Spleen (tissue), 11 donors: ENCODE measurements around the gene ATP10D. TPM values are rescaled to one million over a fixed set of nuclear protein-coding genes. Genes with fewer than 3 reads are reported as not detected.
A peak's percentile ranks its signal among the peaks of the same experiment; 100 is the strongest.
"Not testable (repeated sequence)": the region's sequence is repeated elsewhere in the genome, so short reads cannot be mapped to it uniquely, and the experiment has no call there.

ENCODE experiments used
- DNase-seq: peaks from one replicate; pipeline ENCODE4 v3.0.0-alpha.2; 2020
- H3K27ac ChIP-seq, 8 donors: fragments of 200-600 bp; sonication (generic) in 7 of 8; 1 replicate in 4 of 8; 2 replicates in 4 of 8; pipeline versions ENCODE4 v1.5.0 to v1.8.0; 2016 to 2021; ENCODE audit warnings: inconsistent platforms in 4 of 8, mild to moderate bottlenecking in 4 of 8, moderate library complexity in 1 of 8
- H3K27me3 ChIP-seq, 7 donors: fragments of 200-600 bp; sonication (generic) in 6 of 7; replicated peaks in 1 of 7; 1 replicate in 4 of 7; 2 replicates in 3 of 7; pipeline versions ENCODE4 v1.5.0 to v1.8.0; 2016 to 2021; ENCODE audit warnings: inconsistent platforms in 3 of 7, mild to moderate bottlenecking in 1 of 7
- H3K36me3 ChIP-seq, 6 donors: fragments of 200-600 bp; sonication (generic) in 5 of 6; 1 replicate in 4 of 6; 2 replicates in 2 of 6; pipeline versions ENCODE4 v1.5.0 to v1.8.0; 2016 to 2021; ENCODE audit warnings: inconsistent platforms in 2 of 6
- H3K4me1 ChIP-seq, 6 donors: fragments of 200-600 bp; sonication (generic) in 5 of 6; 1 replicate in 3 of 6; 2 replicates in 3 of 6; pipeline versions ENCODE4 v1.5.0 to v1.8.0; 2016 to 2021; ENCODE audit warnings: inconsistent platforms in 3 of 6
- H3K4me3 ChIP-seq, 8 donors: fragments of 200-600 bp; sonication (generic) in 7 of 8; 1 replicate in 4 of 8; 2 replicates in 4 of 8; pipeline versions ENCODE4 v1.5.0 to v1.8.0; 2016 to 2021; ENCODE audit warnings: inconsistent platforms in 4 of 8, mild to moderate bottlenecking in 4 of 8, moderate library complexity in 2 of 8
- H3K9me3 ChIP-seq, 8 donors: fragments of 200-600 bp; sonication (generic) in 7 of 8; 1 replicate in 4 of 8; 2 replicates in 4 of 8; pipeline versions ENCODE4 v1.5.0 to v1.8.0; 2016 to 2021; ENCODE audit warnings: inconsistent platforms in 4 of 8
- CTCF ChIP-seq, 11 experiments: fragments of 200-600 bp in 7 of 11; fragments of 450-650 bp in 4 of 11; sonication (generic) in 4 of 11; IDR thresholded peaks in 8 of 11; conservative IDR thresholded peaks in 3 of 11; 1 replicate in 7 of 11; 2 replicates in 4 of 11; pipeline versions ENCODE4 v1.4.0 to v1.8.0; 2016 to 2021; ENCODE audit warnings: antibody characterized with exemption in 11 of 11, inconsistent platforms in 4 of 11, mild to moderate bottlenecking in 1 of 11
- POLR2A ChIP-seq, 3 donors: fragments of 450-650 bp; IDR thresholded peaks; one replicate each; pipeline ENCODE4 v1.5.1; 2017; ENCODE audit warnings: antibody characterized with exemption in 3 of 3, mild to moderate bottlenecking in 1 of 3
- POLR2AphosphoS5 ChIP-seq, 3 donors: sonication (generic); formaldehyde crosslinking; IDR thresholded peaks; one replicate each; pipeline ENCODE4 v1.5.1; 2017; ENCODE audit warnings: antibody characterized with exemption in 3 of 3
- WGBS, 5 donors: extraction: QIAGEN DNeasy Blood & Tissue Kit in 3 of 5; methylation state at CpG; one replicate each; pipeline versions ENCODE4 v1.1.5 to v1.1.7; 2013 to 2018; 5-methylcytosine and 5-hydroxymethylcytosine counted together
- intact Hi-C: fragments of 100-400 bp; cut with DNase I; formaldehyde crosslinking; loops from one replicate; pipeline ENCODE4 v1.15.0; 2023; ENCODE audit warnings: low total_unique reads
- polyA plus RNA-seq, 3 donors: library from polyadenylated mRNA; stranded (reverse); fragments of 200-250 nt; gene quantifications; one replicate each; pipeline ENCODE4 v1.2.1, GENCODE V29; 2013
- total RNA-seq, 7 donors: library from RNA; depleted of rRNA in 3 of 7; stranded (reverse); fragments of >200 nt in 3 of 7; fragmentation: NEBNext Ultra II Directional in 4 of 7; extraction: Animal tissue kit (Norgen Biotek cat#: 25700) in 4 of 7; gene quantifications; one replicate each; pipeline versions ENCODE4 v1.1.0 to v1.2.1, GENCODE V29; 2016 to 2021
- donor health status: healthy with polysubstance abuse.
- donor health status: DM: no; HTN: no; CAD: no; lungs with moderate emphysema.
- donor health status: DM: no; HTN: no; CAD: no.
- donor health status: Bipolar disorder and iron deficiency.
- donor health status: healthy.
- donor health status: DM: no; HTN: no; CAD: no.
- donor health status: DM: yes; HTN: yes; CAD: no.

The ATP10D gene
- total and polyA plus RNA-seq, 10 donors: 4.6 to 79.1 (median 51.2) TPM

DNA sequence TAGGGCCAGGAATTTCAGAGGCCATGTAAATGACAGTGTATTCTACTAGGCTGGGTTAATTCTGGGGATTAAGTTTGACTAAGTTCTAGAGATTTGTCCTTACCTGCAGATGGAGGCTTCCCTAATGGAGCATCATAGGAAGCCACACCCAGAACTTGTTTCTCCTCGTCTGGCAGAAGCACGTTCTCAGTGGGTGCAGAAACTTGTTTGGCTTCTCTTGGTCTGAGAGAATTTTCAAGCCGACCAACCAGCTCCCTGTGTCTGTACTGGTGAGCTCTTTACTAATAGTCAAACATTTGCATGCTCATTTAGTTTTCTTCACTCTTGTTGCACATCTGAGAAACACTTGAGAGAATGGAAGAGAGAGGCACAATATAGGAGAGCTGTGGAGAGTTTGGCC lies 907 bp upstream of the ATP10D start:
- 66 to 86% (median 70%) methylated on average over 3 of the region's 3 CpGs for WGBS, 5 donors
- TF ChIP-seq POLR2A (IDR thresholded peaks at IDR 0.05): no peak
- no peak for TF ChIP-seq POLR2AphosphoS5 (IDR thresholded peaks at IDR 0.05)
- no peak for TF ChIP-seq CTCF (IDR thresholded peaks at IDR 0.05 in 8 of 11, conservative IDR thresholded peaks at IDR 0.05 in 3 of 11)
- Histone ChIP-seq H3K9me3 (peaks cover 0 to 4% (median 0%) of the 10 kb centered on the region in 8 donors), H3K27me3 (no peaks in the 10 kb centered on the region), H3K4me1 (peaks cover 14 to 68% (median 46%) of the 10 kb centered on the region in 6 donors), H3K27ac (peak overlapping the region; percentile 89 to 96 (median 92)), H3K36me3 (no peaks in the 10 kb centered on the region), H3K4me3 (peak overlapping the region in 1 of 8 donors; percentile 76)
- intact Hi-C loops: no loop called here
- DNase-seq: no peak

- H3K27ac ChIP-seq: peak overlapping the region; percentile 89 to 96 (median 92)
- intact Hi-C loops: no loop called here
- WGBS, 5 donors: 0 to 2% (median 2%) methylated on average over 14 of the region's 14 CpGs
Observed at GRCh38 chr4:47485768-47486167, 693 bp downstream of the ATP10D start.

DNA sequence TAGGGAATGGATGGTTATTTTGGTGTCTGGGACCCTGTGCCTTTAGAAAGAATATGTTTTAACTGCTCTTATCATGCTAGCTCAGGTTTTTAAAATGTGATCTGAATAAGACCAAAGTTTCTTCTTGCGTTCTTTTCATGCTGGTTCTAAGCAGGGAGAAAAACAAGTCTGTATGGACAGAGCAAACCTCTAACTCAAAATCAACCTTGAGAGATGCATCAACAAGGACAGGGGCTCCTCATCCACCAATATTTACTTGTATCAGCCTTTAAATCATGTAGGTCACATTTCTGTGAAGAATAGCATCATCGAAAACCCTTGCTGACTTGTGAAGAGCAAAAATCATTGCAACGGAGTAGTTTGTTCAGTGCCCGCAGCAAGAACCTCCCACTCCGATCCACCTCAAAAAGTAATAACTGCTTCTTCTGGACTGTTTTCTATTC lies 1.2 kb downstream of the ATP10D start:
- H3K36me3 ChIP-seq: no peaks in the 10 kb centered on the region
- intact Hi-C loops: no loop called here
- peak overlapping the region; percentile 89 to 96 (median 92) for H3K27ac ChIP-seq
- no peak for DNase-seq
- peak overlapping the region; percentile 50 to 76 (median 57) for H3K4me3 ChIP-seq
- 59 to 80% (median 65%) methylated on average over 5 of the region's 5 CpGs for WGBS, 5 donors
- peaks cover 25 to 89% (median 61%) of the 10 kb centered on the region in 6 donors for H3K4me1 ChIP-seq
- H3K9me3 ChIP-seq: peaks cover 0 to 4% (median 0%) of the 10 kb centered on the region in 8 donors
- H3K27me3 ChIP-seq: no peaks in the 10 kb centered on the region
- TF ChIP-seq POLR2AphosphoS5 (IDR thresholded peaks at IDR 0.05) (no peak), POLR2A (IDR thresholded peaks at IDR 0.05) (no peak), CTCF (IDR thresholded peaks at IDR 0.05 in 8 of 11, conservative IDR thresholded peaks at IDR 0.05 in 3 of 11) (no peak)

More at GRCh38 chr4:47485768-47486167, 693 bp downstream of the ATP10D start:
- H3K4me1 ChIP-seq: peaks cover 25 to 84% (median 61%) of the 10 kb centered on the region in 6 donors
- H3K9me3 ChIP-seq: peaks cover 0 to 4% (median 0%) of the 10 kb centered on the region in 8 donors
- no peaks in the 10 kb centered on the region for H3K36me3 ChIP-seq
- no peak for DNase-seq
- TF ChIP-seq POLR2AphosphoS5 (IDR thresholded peaks at IDR 0.05) (no peak), CTCF (IDR thresholded peaks at IDR 0.05 in 8 of 11, conservative IDR thresholded peaks at IDR 0.05 in 3 of 11) (no peak), POLR2A (IDR thresholded peaks at IDR 0.05) (no peak)
- H3K4me3 ChIP-seq: peak overlapping the region; percentile 50 to 76 (median 57)
- no peaks in the 10 kb centered on the region for H3K27me3 ChIP-seq

GRCh38 chr4:47486727-47487126 lies 1.7 kb downstream of the ATP10D start:
- intact Hi-C loops, H3K27me3 ChIP-seq, H3K36me3 ChIP-seq, DNase-seq, H3K9me3 ChIP-seq: not testable (repeated sequence)
- H3K4me1 ChIP-seq: peaks cover 25 to 90% (median 61%) of the 10 kb centered on the region in 6 donors
- peak overlapping the region in 7 of 8 donors; percentile 50 to 76 (median 59) for H3K4me3 ChIP-seq
- H3K27ac ChIP-seq: peak overlapping the region in 5 of 8 donors; percentile 91 to 96 (median 92)
- whole genome bisulfite sequencing, 5 donors: 88 to 98% (median 94%) methylated on average over 9 of the region's 9 CpGs
